Measurements from ENCODE around the gene PACRG.

DNA sequence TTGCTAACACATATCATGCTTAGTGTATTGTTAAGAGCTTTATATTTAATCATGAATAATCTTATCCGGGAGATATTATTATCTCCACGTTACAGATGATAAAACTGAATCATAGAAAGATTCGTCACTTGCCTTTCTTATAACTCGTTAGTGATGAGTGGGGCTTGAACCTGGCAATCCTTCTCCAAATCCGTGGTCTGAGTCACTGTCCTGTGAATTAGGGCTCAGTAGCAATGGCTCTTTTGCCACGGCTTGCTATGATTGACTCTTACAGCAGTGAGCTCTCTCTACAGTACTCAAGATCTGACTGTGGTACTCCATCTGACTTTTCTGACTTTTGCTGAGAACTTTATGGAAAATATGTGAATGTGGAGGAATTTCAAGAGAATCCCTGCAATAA lies 246.9 kb downstream of the PACRG start:
- TF ChIP-seq, protein P1, sequence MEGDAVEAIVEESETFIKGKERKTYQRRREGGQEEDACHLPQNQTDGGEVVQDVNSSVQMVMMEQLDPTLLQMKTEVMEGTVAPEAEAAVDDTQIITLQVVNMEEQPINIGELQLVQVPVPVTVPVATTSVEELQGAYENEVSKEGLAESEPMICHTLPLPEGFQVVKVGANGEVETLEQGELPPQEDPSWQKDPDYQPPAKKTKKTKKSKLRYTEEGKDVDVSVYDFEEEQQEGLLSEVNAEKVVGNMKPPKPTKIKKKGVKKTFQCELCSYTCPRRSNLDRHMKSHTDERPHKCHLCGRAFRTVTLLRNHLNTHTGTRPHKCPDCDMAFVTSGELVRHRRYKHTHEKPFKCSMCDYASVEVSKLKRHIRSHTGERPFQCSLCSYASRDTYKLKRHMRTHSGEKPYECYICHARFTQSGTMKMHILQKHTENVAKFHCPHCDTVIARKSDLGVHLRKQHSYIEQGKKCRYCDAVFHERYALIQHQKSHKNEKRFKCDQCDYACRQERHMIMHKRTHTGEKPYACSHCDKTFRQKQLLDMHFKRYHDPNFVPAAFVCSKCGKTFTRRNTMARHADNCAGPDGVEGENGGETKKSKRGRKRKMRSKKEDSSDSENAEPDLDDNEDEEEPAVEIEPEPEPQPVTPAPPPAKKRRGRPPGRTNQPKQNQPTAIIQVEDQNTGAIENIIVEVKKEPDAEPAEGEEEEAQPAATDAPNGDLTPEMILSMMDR (optimal IDR thresholded peaks at IDR 0.05 in 1 of 3, IDR thresholded peaks at IDR 0.05 in 1 of 3, conservative IDR thresholded peaks at IDR 0.05 in 1 of 3; ENCODE audit: extremely low read depth in 1 of 3, insufficient read depth in 2 of 3, low read length in 3 of 3) = no peak
- TF ChIP-seq EZH2 (IDR thresholded peaks at IDR 0.05; ENCODE audit: low read length) = no peak
